Right lung (tissue), 5 donors: ENCODE results near the gene RSL24D1. TPM values are rescaled to one million over a fixed set of nuclear protein-coding genes. Genes with fewer than 3 reads are reported as not detected.
"Not testable (repeated sequence)": the region's sequence is repeated elsewhere in the genome, so short reads cannot be mapped to it uniquely, and the experiment has no call there.

Source experiments
- DNase-seq, 2 donors: peaks; one replicate each; pipeline ENCODE4 v3.0.0-alpha.2; 2013
- polyA plus RNA-seq, 5 donors: library from polyadenylated mRNA; unstranded; fragments of 120-200 nt; gene quantifications; one replicate each; pipeline versions ENCODE4 v1.2.1 to v1.2.3, GENCODE V29; 2013; ENCODE audit warnings: inconsistent platforms in 1 of 5, low replicate concordance in 1 of 5; ENCODE audit not compliant: insufficient read length in 5 of 5, insufficient read depth in 1 of 5

Gene RSL24D1
- polyA plus RNA-seq, 5 donors, result 133 to 168 (median 150) TPM

DNA sequence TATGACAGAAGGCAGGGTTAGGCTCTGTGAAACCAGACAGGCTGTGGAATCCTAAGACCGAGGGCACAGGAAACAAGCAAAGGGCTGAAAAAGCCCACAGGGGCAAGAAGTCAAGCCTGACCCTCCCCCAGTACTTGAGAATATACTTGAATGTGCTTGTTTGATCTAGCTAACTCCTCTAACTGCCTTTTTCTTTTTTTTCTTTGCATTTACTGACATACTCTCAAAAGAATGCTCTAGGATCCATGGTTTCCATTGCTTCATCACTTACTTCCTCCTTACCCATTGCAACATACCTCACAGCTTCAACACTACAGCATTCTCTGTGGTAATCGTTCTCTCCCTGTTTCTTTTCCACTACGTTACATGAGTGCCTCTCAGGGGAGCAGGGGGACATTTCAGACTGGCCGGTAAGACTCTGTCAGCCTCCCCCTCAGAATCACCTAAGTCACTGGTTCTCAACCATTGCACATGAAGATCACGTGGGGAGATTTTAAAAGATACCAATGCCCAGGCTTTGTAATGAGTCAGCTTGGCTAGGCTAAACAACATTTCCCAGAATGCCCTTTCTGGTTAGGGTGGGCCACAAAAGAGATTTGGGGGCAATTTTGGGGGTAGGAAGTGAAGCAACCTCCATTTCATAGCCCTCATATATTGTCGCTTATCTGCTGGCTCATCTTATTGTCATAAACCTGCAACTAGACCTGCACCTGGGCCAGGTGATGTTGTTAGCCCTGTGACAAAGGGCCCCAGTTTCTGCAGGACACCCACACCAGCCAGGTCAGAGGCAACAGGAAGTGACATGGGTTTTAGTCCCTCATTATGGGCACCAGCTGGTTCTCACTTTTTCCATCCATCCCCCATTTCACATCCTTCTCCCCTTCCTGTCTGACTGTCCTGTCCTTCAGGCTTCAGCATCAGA lies 24.6 kb upstream of the RSL24D1 start:
- peak; percentile 84 to 89 for DNase-seq

DNA sequence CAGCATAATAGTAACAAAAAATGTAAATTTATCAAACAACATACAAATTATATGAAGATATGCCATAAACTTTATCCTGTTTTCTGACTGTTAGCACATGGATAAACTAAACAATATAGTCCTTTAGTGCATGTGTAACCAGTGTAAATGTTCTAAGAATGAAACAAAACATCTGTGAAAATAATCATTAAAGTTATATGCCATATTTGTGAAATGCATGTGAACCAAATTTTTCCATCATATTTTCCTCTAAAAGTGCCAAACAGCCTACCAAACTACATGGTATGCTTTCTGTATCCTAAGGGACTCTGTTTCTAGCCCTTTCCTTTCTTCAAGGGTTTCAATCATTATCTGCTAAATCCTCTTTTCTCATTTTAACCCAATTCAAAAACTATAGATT lies 23.9 kb upstream of the RSL24D1 start:
- peak; percentile 26 to 34 for DNase-seq

DNA sequence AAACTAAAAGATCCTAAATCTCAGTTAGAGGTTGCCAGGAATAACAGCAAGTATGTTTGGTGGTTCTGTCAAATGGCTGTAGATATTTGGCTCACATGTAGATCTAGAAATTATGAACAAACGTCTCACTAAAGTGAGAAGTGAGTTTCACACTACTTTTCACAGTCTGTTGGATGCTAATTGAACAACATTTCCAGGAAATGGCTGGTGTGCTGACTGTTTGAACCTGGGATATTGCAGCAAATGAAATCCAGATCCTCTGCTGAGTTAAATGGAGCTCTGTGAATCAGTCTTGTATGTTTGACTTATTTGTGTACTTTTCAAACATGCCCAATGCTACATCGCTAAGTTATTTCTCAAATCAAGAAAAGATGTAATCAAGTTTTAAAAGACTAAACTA lies 21.3 kb upstream of the RSL24D1 start:
- no peak for DNase-seq

- no peak for DNase-seq
Measured at GRCh38 chr15:55204464-55204863, 7.7 kb upstream of the RSL24D1 start.

DNA sequence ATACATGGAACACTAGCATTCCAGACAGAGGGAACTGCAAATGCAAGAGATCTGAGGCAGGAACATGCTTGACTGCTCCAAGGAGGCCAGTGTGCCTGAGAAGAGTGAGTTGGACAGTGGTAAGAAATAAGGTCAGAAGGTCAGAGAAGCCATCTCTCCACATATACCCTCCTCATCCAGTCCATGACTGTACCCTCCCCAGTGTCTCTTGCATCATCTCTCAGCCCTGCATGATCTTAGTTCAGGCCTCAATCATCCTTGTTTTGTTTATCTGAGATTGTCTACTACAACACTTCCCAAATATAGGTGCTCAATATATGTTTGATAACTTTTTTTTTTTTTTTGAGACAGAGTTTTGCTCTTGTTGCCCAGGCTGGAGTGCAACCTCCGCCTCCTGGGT lies 5.5 kb upstream of the RSL24D1 start:
- no peak for DNase-seq

DNA sequence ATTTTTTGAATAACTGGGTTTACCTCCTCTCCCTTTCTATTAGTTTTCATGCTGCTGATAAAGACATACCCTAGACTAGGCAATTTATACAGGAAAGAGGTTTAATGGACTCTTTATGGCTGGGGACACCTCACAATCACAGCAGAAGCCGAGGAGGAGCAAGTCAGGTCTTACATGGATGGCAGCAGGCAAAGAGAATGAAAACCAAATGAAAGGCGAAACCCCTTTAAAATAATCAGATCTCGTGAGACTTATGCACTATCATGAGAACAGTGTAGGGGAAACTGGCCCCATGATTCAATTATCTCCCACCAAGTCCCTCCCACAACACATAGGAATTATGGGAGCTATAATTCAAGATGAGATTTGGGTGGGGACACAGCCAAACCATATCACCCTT lies 2.0 kb upstream of the RSL24D1 start:
- DNase-seq, result no peak

DNA sequence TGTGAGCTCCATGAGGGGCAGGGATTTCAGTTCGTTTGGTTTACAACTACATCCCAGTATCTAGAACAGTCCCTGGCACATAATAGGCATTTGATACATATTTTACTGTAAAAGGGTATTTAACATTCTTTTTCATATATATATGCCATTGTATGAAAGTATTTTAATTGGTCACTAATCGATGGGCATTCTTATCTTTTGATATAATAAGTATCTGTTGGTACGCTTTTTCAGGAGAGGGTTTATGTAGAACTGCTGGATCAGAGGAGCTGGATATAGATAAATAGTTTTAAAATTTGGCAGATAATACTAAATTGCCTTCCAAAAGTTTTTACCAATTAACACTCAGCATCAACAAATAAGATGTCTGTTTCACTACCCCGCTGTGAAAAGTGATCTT lies 978 bp upstream of the RSL24D1 start:
- DNase-seq, result no peak

DNA sequence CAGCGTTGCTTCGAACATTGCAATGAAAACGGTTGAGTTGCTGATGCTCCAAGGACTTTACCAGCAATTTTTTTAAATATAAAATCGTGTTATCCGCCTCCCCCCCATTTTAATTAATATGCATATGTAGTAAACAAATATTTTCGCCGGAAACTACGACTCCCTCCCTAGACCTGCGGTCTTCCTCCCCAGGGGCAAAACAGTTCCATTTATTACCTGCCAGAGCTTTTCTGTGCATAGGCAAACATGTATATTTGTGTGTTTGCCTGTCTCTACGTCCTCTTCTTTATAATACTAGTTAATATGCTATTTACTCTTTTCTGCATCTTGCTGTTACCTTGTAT lies 593 bp upstream of the RSL24D1 start:
- DNase-seq, result no peak

DNA sequence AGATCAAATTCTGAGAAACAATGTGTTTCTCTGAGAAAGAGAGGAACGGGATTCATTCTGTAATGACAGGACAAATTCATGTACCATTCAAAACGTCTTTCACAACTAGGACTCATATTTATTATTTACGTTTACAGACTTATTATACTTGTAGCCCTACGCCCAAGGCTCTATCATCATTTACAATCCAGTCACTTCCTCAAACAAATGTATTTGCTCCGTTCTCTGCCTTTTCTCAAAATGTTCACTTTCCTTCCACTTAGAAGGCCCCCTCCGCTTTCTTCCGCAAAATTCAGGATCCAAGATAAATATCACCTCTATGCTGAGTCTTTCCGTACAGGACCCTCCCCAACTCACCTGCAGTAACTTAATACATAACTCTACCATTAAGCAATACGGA lies 745 bp downstream of the RSL24D1 start:
- DNase-seq, result no peak

DNA sequence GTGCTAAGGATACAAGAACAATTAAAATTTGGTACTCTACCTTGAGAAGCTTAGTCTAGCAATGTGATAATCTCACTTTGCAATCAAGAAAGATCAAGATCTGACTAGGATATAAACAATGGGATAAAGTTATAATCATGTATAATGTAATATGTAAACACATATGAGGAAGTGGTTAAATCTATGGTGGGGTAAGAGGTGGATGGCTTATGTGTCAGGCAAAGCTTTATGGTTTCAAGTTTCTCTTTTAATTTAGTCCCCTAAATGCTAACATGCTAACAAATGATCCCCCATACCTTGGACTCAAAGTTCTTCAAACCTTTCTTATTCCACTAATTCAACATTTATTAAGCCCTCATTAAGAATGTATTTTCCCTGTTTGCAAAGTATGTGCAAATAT lies 2.5 kb downstream of the RSL24D1 start:
- no peak for DNase-seq

DNA sequence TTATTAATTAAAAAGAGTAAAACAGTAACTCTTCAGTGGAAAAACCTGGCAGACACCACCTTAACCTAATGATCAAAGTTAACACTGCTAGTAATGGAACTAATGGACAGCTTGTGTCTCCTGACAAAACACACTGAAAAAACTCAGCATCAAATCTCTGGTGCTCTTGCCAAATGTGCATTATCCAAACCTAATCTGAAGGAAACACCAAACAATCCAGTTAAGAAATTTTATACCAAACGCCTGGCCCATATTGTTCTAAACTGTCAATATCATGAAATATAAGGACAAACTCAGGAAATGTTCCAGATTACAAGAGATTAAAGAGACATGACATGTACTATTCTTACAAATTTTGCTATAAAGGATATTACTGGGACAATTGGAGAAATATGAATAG lies 10.4 kb downstream of the RSL24D1 start:
- no peak for DNase-seq

- DNase-seq, result no peak
Measured at GRCh38 chr15:55183679-55184078, 13.1 kb downstream of the RSL24D1 start.

GRCh38 chr15:55179141-55179540 lies 17.6 kb downstream of the RSL24D1 start:
- DNase-seq, result no peak

DNA sequence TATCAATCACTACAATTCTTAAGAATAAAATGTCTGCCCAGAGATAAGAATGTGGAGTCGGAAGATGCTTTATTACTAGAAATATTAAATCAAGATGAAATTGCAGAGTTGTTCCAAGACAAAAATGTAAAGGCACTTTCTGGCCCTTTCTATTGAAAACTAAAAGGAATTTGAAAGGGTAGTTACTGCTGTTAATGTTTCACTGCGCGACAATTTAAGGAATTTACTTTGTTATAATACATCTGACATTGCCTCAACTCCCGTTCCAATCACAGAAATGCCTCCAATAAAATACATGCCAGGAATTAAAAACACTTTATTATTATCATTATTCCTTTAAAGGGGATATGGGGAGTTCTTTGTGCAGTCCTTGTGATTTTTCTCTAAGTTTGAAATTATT lies 26.4 kb downstream of the RSL24D1 start:
- DNase-seq, result no peak

GRCh38 chr15:55168350-55168974 lies 28.3 kb downstream of the RSL24D1 start:
- DNase-seq, result peak; percentile 39 to 48

DNA sequence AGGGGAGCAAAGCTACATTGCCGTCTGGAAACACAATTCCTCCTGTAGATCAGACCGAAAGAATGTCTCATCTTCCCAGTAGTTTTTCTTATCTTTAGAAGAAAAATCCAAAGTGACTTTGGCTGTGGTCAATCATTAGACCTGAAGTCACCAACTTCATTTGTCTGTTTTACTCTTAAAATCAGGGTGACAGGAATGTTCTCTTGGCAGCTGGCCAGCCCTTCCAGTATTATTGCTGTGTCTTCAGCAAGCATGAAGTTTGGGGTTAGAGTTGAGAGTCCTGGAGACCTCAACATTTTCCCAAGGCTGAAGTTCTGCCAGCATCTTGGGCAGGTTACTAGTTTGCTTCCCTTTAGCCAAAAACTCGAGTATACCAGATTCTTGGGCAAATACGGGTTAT lies 32.5 kb downstream of the RSL24D1 start:
- no peak for DNase-seq

DNA sequence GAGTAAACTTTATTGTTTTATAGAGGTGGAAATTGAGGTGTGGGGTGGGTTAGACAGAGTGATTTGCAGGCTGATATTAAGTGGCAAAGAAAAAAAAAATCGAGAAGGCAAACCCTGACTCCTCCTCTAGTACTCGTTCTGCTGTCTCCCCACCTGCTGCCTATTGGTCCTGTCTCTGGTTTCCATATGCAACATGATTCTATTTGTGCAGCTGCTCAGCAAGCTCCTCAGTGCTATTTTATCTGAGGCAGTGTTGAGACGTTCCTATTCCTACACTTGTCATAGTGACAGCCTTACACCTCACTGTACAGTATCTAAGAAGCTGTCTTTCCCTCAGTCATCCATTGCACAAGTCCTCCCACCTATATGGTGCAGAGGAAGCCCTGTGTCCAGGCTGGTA lies 45.1 kb downstream of the RSL24D1 start:
- DNase-seq, result no peak

GRCh38 chr15:55143132-55143531 lies 53.6 kb downstream of the RSL24D1 start:
- not testable (repeated sequence) for DNase-seq

- DNase-seq, result no peak
Measured at GRCh38 chr15:55133972-55134371, 62.8 kb downstream of the RSL24D1 start.

DNA sequence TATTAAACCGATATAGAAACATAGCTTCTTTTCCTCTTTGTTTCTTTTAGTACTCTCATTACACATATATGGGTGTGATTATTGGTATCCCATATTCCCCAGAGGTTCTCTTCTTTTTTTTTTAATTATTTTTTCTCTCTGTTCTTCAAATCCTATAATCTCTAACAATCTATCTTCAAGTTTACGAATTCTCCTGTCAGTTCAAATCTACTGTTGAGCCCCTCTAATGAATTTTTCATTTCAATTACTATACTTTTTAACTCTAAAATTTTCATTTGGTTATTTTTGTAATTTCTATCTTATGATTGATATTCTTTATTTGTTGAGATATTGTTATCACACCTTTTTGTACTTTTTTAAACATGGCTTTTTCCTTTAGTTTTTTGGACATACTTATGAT lies 64.1 kb downstream of the RSL24D1 start:
- no peak for DNase-seq
